ENCODE data around the gene LRRK1. TPM values are rescaled to one million over a fixed set of nuclear protein-coding genes. Genes with fewer than 3 reads are reported as not detected.
A peak's percentile ranks its signal among the peaks of the same experiment; 100 is the strongest.

The LRRK1 gene, protein sequence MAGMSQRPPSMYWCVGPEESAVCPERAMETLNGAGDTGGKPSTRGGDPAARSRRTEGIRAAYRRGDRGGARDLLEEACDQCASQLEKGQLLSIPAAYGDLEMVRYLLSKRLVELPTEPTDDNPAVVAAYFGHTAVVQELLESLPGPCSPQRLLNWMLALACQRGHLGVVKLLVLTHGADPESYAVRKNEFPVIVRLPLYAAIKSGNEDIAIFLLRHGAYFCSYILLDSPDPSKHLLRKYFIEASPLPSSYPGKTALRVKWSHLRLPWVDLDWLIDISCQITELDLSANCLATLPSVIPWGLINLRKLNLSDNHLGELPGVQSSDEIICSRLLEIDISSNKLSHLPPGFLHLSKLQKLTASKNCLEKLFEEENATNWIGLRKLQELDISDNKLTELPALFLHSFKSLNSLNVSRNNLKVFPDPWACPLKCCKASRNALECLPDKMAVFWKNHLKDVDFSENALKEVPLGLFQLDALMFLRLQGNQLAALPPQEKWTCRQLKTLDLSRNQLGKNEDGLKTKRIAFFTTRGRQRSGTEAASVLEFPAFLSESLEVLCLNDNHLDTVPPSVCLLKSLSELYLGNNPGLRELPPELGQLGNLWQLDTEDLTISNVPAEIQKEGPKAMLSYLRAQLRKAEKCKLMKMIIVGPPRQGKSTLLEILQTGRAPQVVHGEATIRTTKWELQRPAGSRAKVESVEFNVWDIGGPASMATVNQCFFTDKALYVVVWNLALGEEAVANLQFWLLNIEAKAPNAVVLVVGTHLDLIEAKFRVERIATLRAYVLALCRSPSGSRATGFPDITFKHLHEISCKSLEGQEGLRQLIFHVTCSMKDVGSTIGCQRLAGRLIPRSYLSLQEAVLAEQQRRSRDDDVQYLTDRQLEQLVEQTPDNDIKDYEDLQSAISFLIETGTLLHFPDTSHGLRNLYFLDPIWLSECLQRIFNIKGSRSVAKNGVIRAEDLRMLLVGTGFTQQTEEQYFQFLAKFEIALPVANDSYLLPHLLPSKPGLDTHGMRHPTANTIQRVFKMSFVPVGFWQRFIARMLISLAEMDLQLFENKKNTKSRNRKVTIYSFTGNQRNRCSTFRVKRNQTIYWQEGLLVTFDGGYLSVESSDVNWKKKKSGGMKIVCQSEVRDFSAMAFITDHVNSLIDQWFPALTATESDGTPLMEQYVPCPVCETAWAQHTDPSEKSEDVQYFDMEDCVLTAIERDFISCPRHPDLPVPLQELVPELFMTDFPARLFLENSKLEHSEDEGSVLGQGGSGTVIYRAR (N-terminal part only)
- total RNA-seq (2014; rRNA removed; shearing (Covaris generic)) (6.2 and 6.8 TPM in 2 replicates), polyA plus RNA-seq (2016; fragmentation: Nextera tagmentation; extraction: Ambion mirVana) (5.9 and 6.4 TPM in 2 replicates)

DNA sequence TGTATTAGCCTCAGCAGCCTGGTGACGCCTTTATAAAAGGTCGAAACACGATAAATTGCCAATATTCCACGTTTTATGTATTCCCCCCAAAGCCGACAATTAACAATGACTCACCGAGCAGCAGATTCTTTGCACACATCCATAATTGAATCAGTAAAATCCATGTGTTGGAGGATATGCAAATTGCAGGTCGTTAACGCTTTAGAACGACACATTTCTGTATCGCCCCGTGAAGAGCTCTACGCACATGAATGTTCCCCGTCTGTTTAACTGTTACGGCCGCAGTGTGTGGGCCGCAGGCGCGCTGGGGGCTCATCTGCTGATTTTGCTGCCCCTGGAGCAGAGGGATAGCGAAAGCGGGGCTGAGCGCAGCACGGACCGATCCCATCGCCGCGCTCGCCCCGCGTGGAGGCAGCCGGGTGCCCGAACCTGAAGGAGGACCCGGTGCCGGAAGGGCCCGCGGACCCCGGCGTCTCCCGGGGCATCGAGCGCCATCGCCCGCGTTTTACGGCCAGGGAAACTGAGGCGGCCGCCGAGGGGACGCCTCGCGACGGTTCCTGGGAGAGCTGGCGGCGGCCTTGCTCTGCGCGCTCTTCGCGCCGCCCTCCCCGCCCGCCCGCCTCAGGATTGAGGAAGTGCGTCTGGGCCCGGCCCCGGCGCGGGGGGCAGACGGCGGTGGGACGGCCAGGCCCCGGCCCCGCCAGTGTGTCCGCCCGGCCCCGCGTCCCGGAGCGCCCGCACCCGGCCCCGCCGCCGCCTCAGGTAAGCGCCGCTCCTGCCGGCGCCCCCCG is at the start of gene LRRK1:
Gene LRRK1, plus strand, starts transcription at position 668 of the 791 bp plus-strand sequence. CDS start 5,276 bp downstream, outside the sequence.
- Histone ChIP-seq H3K9me3 (ENCODE audit: low read depth) (no peaks in the 10 kb centered on the region), H3K9ac (peak within 1 kb of the TSS; percentile 87), H4K20me1 (ENCODE audit: insufficient read depth) (no peaks in the 10 kb centered on the region), H3K27me3 (replicated peaks; ENCODE audit: insufficient read depth) (no peaks in the 10 kb centered on the region), H3K9me2 (ENCODE audit: insufficient read depth) (no peaks in the 10 kb centered on the region), H3F3A (ENCODE audit: insufficient read depth) (no peaks in the 10 kb centered on the region), H3K4me3 (peak within 1 kb of the TSS; percentile 99), H3K79me2 (ENCODE audit: insufficient read depth) (peaks cover 20% of the 10 kb centered on the region; the same call in 1 of the 2 replicates), H3K27ac (peak within 1 kb of the TSS; percentile 36), H3K4me2 (ENCODE audit: unreplicated experiment) (peak within 1 kb of the TSS; percentile 92), H3K36me3 (ENCODE audit: low read depth) (no peaks in the 10 kb centered on the region), H3K4me1 (ENCODE audit: insufficient read depth) (no peaks in the 10 kb centered on the region), H2AFZ (peak within 1 kb of the TSS; percentile 99)
- no peak for TF ChIP-seq EZH2 (IDR thresholded peaks at IDR 0.05; ENCODE audit: insufficient read depth, poor library complexity, severe bottlenecking)
- no peak for TF ChIP-seq EZH2phosphoT487 (IDR thresholded peaks at IDR 0.05; ENCODE audit: insufficient read depth, low read depth)
- peak; percentile 70 for DNase-seq
- in situ Hi-C loops (cut with MboI): loop anchor here (25.0 kb wide), 1 partner anchor 343 kb away; the partner anchor contains the start of gene CHSY1
- 0 to 2% methylated on average over 41 to 44 of the region's 87 CpGs for WGBS, 2 experiments (ENCODE audit: low coverage in 1 of 2, low lambda C conversion rate in 2 of 2, missing lambda C conversion rate in 2 of 2)

DNA sequence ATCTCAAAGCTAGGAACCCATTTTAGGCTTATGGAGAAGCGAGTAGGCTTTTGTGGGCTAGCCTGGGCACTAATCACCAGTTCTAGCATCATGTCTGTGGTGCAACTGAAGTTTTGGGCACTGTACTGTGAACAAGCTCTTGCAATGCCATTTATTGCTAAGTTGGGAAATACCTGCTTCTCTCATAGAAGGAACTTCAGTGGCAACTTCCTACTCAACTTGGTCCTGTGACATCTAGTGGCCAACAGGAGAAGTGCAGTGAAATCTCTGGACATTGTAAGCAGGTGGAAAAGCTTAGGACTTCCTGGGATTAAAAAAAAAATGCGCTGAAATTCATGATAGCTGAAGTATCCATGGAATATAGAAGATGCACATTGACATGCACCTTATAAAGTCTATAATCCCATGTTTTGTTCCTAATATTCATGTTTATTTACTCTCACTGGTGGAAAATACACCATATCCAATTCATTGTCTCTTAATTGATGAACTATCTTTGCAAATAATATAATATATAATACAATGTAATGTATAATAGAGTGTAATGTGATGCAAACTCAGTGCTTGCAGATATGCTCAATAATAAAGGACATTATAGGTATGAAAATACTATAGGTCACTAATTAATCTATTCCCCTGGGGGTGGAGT is 46.0 kb upstream of the LRRK1 start:
- Histone ChIP-seq H3K27me3 (replicated peaks; ENCODE audit: insufficient read depth) (no peaks in the 10 kb centered on the region), H3K9ac (no peak overlapping the region), H3K79me2 (ENCODE audit: insufficient read depth) (no peaks in the 10 kb centered on the region), H3K27ac (no peak overlapping the region), H3K4me1 (ENCODE audit: insufficient read depth) (no peaks in the 10 kb centered on the region), H4K20me1 (ENCODE audit: insufficient read depth) (no peaks in the 10 kb centered on the region), H3K36me3 (ENCODE audit: low read depth) (no peaks in the 10 kb centered on the region), H3K4me3 (no peak overlapping the region), H3K9me2 (ENCODE audit: insufficient read depth) (no peaks in the 10 kb centered on the region), H3K9me3 (ENCODE audit: low read depth) (no peaks in the 10 kb centered on the region), H3K4me2 (ENCODE audit: unreplicated experiment) (no peak overlapping the region), H2AFZ (no peak overlapping the region), H3F3A (ENCODE audit: insufficient read depth) (no peaks in the 10 kb centered on the region)
- in situ Hi-C loops (cut with MboI): loop anchor here (10.0 kb wide), 1 partner anchor 208 kb away; no protein-coding TSS in a partner anchor
- DNase-seq: peak; percentile 90
- 12 to 22% methylated on average over 2 of the region's 2 CpGs for WGBS, 2 experiments (ENCODE audit: low coverage in 1 of 2, low lambda C conversion rate in 2 of 2, missing lambda C conversion rate in 2 of 2)
- TF ChIP-seq EZH2 (IDR thresholded peaks at IDR 0.05; ENCODE audit: insufficient read depth, poor library complexity, severe bottlenecking) (no peak), EZH2phosphoT487 (IDR thresholded peaks at IDR 0.05; ENCODE audit: insufficient read depth, low read depth) (no peak)

GRCh38 chr15:100875495-100875894 is 43.7 kb upstream of the LRRK1 start:
- Histone ChIP-seq H3F3A (ENCODE audit: insufficient read depth) (no peaks in the 10 kb centered on the region), H3K9me2 (ENCODE audit: insufficient read depth) (no peaks in the 10 kb centered on the region), H3K79me2 (ENCODE audit: insufficient read depth) (no peaks in the 10 kb centered on the region), H3K4me1 (ENCODE audit: insufficient read depth) (no peaks in the 10 kb centered on the region), H3K9me3 (ENCODE audit: low read depth) (no peaks in the 10 kb centered on the region), H3K4me3 (no peak overlapping the region), H3K27ac (no peak overlapping the region), H4K20me1 (ENCODE audit: insufficient read depth) (no peaks in the 10 kb centered on the region), H3K27me3 (replicated peaks; ENCODE audit: insufficient read depth) (0 out of 2 replicates have a peak, but pooled peaks cover 3% of the 10 kb centered on the region), H3K4me2 (ENCODE audit: unreplicated experiment) (no peak overlapping the region), H2AFZ (no peak overlapping the region), H3K36me3 (ENCODE audit: low read depth) (no peaks in the 10 kb centered on the region), H3K9ac (no peak overlapping the region)
- in situ Hi-C loops (cut with MboI): loop anchor here (10.0 kb wide), 1 partner anchor 211 kb away; no protein-coding TSS in a partner anchor
- no peak for DNase-seq
- WGBS, 2 experiments (ENCODE audit: low coverage in 1 of 2, low lambda C conversion rate in 2 of 2, missing lambda C conversion rate in 2 of 2): 88 to 94% methylated on average over 2 of the region's 2 CpGs
- TF ChIP-seq EZH2phosphoT487 (IDR thresholded peaks at IDR 0.05; ENCODE audit: insufficient read depth, low read depth): no peak
- TF ChIP-seq EZH2 (IDR thresholded peaks at IDR 0.05; ENCODE audit: insufficient read depth, poor library complexity, severe bottlenecking): no peak
